Ishikawa (cell line): ENCODE results near the gene MRRF.

Source experiments
- CEBPB ChIP-seq: IDR thresholded peaks from 2 replicates; pipeline ENCODE4 v1.6.1; 2012
- CREB1 ChIP-seq: IDR thresholded peaks from 2 replicates; pipeline ENCODE4 v1.6.1; 2012; ENCODE audit warnings: low read depth
- EGR1 ChIP-seq: IDR thresholded peaks from 2 replicates; pipeline ENCODE4 v1.6.1; 2012
- EP300 ChIP-seq: IDR thresholded peaks from 2 replicates; pipeline ENCODE4 v1.6.1; 2012; ENCODE audit warnings: borderline replicate concordance
- FOXM1 ChIP-seq: IDR thresholded peaks from 2 replicates; pipeline ENCODE4 v1.6.1; 2012; ENCODE audit warnings: low read depth, borderline replicate concordance
- MAX ChIP-seq: IDR thresholded peaks from 2 replicates; pipeline ENCODE4 v1.6.1; 2012
- NFIC ChIP-seq: IDR thresholded peaks from 2 replicates; pipeline ENCODE4 v1.6.1; 2012
- RAD21 ChIP-seq: IDR thresholded peaks from 2 replicates; pipeline ENCODE4 v1.6.1; 2012; ENCODE audit warnings: low read depth
- REST ChIP-seq: IDR thresholded peaks from 2 replicates; pipeline ENCODE4 v1.6.1; 2012; ENCODE audit warnings: low read depth, mild to moderate bottlenecking
- TAF1 ChIP-seq: IDR thresholded peaks from 2 replicates; pipeline ENCODE4 v1.6.1; 2012; ENCODE audit warnings: low read depth, mild to moderate bottlenecking
- TCF12 ChIP-seq: IDR thresholded peaks from 2 replicates; pipeline ENCODE4 v1.6.1; 2012; ENCODE audit warnings: low read depth
- TEAD4 ChIP-seq: IDR thresholded peaks from 2 replicates; pipeline ENCODE4 v1.6.1; 2012
- YY1 ChIP-seq: IDR thresholded peaks from 2 replicates; pipeline ENCODE4 v1.6.1; 2012; ENCODE audit warnings: low read depth
- ZBTB7A ChIP-seq: IDR thresholded peaks from 2 replicates; pipeline ENCODE4 v1.6.1; 2012; ENCODE audit warnings: low read depth
- TF ChIP-seq, protein P1 (sequence below): IDR thresholded peaks from 2 replicates; pipeline ENCODE4 v1.6.1; 2012

Gene MRRF

GRCh38 chr9:122336189-122336588, 71.5 kb downstream of the MRRF start:
- TF ChIP-seq YY1 (no peak), REST (no peak), FOXM1 (no peak), NFIC (no peak), ZBTB7A (no peak), TEAD4 (no peak), RAD21 (no peak), TAF1 (no peak), TCF12 (no peak), EP300 (no peak)
- TF ChIP-seq, protein P1, sequence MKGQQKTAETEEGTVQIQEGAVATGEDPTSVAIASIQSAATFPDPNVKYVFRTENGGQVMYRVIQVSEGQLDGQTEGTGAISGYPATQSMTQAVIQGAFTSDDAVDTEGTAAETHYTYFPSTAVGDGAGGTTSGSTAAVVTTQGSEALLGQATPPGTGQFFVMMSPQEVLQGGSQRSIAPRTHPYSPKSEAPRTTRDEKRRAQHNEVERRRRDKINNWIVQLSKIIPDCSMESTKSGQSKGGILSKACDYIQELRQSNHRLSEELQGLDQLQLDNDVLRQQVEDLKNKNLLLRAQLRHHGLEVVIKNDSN = no peak

DNA sequence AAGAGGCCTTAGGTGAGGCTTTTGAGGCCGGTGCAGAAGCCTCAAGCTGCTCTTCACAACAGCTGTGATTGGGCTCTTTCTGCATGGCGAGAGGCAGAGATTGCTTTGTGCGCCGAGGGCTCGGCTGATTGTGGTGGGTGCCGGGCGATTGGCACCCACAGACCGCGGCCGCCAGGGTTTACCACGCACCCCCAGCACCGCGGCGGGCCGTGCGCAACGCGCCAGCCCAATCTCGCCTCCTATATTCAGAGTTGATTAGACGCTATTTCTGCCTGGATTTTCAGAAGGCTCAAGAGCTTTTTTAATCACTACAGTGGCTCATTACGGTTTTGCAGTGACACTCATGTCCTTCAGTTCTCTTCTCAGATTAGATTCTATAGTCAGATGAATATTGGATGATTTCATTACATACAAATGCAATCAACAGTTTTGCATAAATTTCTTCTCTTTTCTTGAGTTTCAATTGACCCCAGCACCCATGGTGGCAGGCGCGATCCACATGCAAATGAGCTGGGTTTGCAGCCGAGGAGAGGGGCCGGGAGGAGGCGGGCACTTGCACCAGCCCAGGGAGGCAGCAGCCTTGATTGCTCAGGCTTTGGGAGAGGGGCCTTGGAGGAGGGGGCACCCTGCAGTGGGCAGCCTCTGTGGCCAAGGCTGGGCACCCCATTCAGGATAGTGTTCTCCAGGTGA, 72.3 kb downstream of the MRRF start:
- TF ChIP-seq ZBTB7A (no peak), NFIC (no peak), FOXM1 (no peak), REST (no peak), MAX (no peak), TEAD4 (no peak), TAF1 (no peak), RAD21 (no peak), TCF12 (no peak), EP300 (no peak), EGR1 (no peak), CEBPB (no peak)

DNA sequence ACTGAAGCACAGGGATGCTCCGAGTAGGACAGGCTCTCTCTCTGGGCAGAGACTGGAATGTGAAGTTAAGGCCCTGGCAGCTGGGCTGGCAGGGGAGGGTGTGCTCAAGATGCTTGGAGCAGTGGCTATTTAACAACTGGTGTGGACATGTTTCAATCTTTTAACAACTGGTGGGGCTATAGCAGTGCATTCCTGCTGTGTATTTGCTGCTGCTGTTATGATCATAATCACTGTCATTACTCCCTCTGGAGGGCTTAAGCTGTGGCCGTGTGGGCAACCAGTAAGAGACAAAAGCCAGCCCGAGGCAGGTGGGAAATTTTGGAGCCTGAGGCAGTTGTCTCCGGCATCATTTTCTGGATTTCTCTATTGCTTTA, 72.9 kb downstream of the MRRF start:
- TF ChIP-seq ZBTB7A (no peak), TAF1 (no peak), FOXM1 (no peak), YY1 (no peak), TEAD4 (no peak), RAD21 (no peak), NFIC (no peak), TCF12 (no peak), REST (no peak), CREB1 (no peak), CEBPB (no peak), EP300 (no peak), MAX (no peak)
- TF ChIP-seq, protein P1 = no peak

DNA sequence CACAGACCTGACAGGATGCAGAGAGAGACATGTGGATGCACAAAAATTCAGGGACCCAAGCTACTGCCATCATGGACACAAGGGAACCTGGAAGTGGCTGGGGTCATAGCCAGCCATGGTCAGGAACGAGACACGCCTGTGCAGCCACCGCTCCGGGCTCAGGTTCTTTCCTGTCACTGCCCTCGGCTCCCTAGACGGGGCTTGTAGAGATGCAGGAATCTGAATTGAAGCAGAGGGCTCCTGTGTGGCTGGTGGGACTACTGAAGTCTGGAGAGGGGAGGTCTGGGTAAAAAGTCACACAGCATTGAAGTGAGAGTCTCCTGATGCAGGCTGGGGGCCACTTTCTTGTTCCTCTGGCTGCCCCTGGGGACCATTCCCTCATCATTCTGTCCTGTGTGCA, 73.9 kb downstream of the MRRF start:
- TF ChIP-seq TAF1 (no peak), YY1 (no peak), ZBTB7A (no peak), RAD21 (no peak), FOXM1 (no peak), CREB1 (no peak), TEAD4 (no peak), MAX (no peak), REST (no peak), EP300 (no peak)
- TF ChIP-seq, protein P1 = no peak
